IMR-90 (cell line): ENCODE measurements around the gene COG7.

ENCODE experiments used
- BHLHE40 ChIP-seq: fragments of 150-350 bp; IDR thresholded peaks from 2 replicates; pipeline ENCODE4 v1.6.1; 2016; ENCODE audit warnings: mild to moderate bottlenecking, low read depth, low read length
- CEBPB ChIP-seq: IDR thresholded peaks from 2 replicates; pipeline ENCODE4 v1.6.1; 2012; ENCODE audit warnings: low read depth, low read length, improper control_type of control experiment
- ELK1 ChIP-seq: fragments of 150-350 bp; IDR thresholded peaks from 2 replicates; pipeline ENCODE4 v1.6.1; 2016; ENCODE audit warnings: low read depth, mild to moderate bottlenecking, low read length, moderate library complexity, borderline replicate concordance
- MAZ ChIP-seq: IDR thresholded peaks from 2 replicates; pipeline ENCODE4 v1.6.1; 2012; ENCODE audit warnings: low read depth, mild to moderate bottlenecking, low read length, improper control_type of control experiment, moderate library complexity, borderline replicate concordance
- MXI1 ChIP-seq: IDR thresholded peaks from 2 replicates; pipeline ENCODE4 v1.6.1; 2012; ENCODE audit warnings: low read depth, mild to moderate bottlenecking, low read length, moderate library complexity, borderline replicate concordance
- NFE2L2 ChIP-seq: fragments of 150-350 bp; IDR thresholded peaks from 2 replicates; pipeline ENCODE4 v1.6.1; 2016; ENCODE audit warnings: low read depth, mild to moderate bottlenecking, low read length
- POLR2A ChIP-seq: IDR thresholded peaks from 2 replicates; pipeline ENCODE4 v1.6.1; 2012; ENCODE audit warnings: mild to moderate bottlenecking, low read depth, low read length
- RAD21 ChIP-seq: IDR thresholded peaks from 2 replicates; pipeline ENCODE4 v1.6.1; 2012; ENCODE audit warnings: low read length, improper control_type of control experiment
- RFX5 ChIP-seq: IDR thresholded peaks from 2 replicates; pipeline ENCODE4 v1.8.0; 2012; ENCODE audit warnings: low read depth, mild to moderate bottlenecking, low read length, moderate library complexity
- SMC3 ChIP-seq: fragments of 150-350 bp; IDR thresholded peaks from 2 replicates; pipeline ENCODE4 v1.6.1; 2016; ENCODE audit warnings: low read depth, mild to moderate bottlenecking, antibody characterized with exemption, low read length, moderate library complexity
- USF2 ChIP-seq: fragments of 150-350 bp; IDR thresholded peaks from 2 replicates; pipeline ENCODE4 v1.6.1; 2017; ENCODE audit warnings: mild to moderate bottlenecking, antibody characterized with exemption, low read length, low read depth
- TF ChIP-seq, protein P1 (sequence below): conservative IDR thresholded peaks from 2 replicates; pipeline ENCODE4 v1.5.1; 2012; ENCODE audit warnings: mild to moderate bottlenecking, low read depth, low read length, improper control_type of control experiment

DNA sequence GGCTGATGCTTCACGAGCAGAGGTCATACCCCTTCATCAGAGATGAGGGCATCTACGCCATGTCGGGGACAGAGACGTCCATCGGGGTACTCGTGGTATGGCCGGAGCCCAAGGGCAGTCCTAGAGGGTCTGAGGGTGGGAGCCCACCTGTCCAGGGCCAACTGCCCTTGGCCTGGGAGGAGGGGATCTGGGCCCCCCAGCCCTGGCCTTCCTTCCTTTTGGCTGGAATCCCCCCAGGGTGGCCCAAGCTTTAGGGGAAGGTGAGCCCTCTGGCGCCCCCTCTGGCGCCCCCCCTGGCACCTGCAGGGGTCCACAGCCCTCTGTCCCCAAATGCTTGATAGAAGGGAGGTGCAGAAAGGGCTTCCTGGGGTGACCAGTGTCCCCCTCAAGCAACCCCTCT, 81.6 kb downstream of the COG7 start:
- no peak for TF ChIP-seq POLR2A
- TF ChIP-seq, protein P1, sequence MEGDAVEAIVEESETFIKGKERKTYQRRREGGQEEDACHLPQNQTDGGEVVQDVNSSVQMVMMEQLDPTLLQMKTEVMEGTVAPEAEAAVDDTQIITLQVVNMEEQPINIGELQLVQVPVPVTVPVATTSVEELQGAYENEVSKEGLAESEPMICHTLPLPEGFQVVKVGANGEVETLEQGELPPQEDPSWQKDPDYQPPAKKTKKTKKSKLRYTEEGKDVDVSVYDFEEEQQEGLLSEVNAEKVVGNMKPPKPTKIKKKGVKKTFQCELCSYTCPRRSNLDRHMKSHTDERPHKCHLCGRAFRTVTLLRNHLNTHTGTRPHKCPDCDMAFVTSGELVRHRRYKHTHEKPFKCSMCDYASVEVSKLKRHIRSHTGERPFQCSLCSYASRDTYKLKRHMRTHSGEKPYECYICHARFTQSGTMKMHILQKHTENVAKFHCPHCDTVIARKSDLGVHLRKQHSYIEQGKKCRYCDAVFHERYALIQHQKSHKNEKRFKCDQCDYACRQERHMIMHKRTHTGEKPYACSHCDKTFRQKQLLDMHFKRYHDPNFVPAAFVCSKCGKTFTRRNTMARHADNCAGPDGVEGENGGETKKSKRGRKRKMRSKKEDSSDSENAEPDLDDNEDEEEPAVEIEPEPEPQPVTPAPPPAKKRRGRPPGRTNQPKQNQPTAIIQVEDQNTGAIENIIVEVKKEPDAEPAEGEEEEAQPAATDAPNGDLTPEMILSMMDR: no peak
- no peak for TF ChIP-seq NFE2L2
- no peak for TF ChIP-seq MXI1
- no peak for TF ChIP-seq RAD21
- TF ChIP-seq SMC3: no peak
- no peak for TF ChIP-seq USF2
- no peak for TF ChIP-seq MAZ
- TF ChIP-seq RFX5: no peak
- no peak for TF ChIP-seq ELK1
- TF ChIP-seq BHLHE40: no peak
- TF ChIP-seq CEBPB: no peak
